Activated T-helper 9 cell treated with anti-CD3 and anti-CD28 coated beads, Interleukin-2, amount 50 U/mL, for 16 hours (primary cell): ENCODE measurements around the gene RNF25.

Source experiments
- DNase-seq: peaks from one replicate; pipeline ENCODE4 v3.0.0-alpha.2; 2020; ENCODE audit warnings: low read depth

The RNF25 gene

DNA sequence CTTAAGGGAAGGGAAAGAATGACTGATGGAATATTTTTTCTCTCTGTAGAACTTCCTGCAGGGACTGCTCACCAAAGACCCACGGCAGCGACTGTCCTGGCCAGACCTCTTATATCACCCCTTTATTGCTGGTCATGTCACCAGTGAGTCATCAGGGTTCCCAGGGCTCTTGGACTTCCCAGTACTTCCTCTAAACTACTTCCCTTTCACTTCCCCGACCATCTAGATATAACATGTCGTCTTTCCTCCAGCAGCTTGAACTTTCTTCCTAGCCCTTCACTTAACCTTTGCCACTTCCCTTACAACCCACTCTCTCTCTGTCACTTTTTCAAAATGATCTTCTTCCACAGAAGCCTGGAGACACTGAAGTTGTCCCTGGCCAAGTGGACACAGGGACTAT, 7.3 kb upstream of the RNF25 start:
- DNase-seq: no peak

DNA sequence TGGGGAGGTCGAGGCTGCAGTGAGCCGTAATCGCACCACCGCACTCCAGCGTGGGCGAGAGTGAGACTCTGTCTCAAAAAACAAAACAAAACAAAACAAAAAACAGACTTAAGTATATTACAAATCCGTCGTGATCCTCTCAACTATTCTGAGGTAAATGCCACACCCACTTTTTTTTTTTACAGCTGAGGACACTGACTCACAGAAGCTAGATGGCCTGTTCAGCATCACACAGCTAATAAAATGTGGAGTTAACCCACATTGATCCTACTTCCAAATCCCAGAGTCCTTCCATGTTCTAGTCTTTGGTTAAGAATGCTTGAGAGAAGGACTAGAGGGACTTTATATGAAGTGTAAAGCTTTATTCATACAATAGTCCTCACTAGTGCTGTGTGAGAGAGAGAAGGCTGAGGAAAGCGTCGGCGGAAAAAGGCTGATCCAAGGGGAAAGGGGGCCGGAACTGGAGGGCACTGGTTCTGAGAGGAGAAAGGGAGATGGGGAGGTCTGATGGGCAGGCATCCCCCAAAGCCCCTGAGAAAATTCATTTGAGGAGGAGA, 627 bp downstream of the RNF25 start:
- DNase-seq: no peak

DNA sequence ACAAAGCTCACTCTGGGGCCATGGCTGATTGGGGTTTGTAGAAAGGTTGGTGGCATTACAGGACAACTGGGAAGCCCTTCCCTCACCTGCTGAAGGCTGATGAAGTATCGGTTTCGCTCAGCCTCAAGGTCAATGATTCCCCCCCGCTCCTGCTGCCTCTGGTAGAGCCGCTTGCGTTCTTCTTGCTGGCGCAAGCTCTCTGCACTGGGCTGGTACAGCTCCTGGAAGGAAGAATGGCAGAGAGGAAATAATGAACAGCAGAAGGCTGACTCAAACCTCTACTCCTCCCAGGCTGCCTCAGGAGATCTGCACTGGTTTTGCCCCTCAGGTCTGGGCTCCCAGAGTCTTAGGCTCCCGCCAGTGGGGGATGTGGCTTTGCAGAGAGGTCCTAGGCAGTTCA, 7.1 kb downstream of the RNF25 start:
- DNase-seq: no peak

DNA sequence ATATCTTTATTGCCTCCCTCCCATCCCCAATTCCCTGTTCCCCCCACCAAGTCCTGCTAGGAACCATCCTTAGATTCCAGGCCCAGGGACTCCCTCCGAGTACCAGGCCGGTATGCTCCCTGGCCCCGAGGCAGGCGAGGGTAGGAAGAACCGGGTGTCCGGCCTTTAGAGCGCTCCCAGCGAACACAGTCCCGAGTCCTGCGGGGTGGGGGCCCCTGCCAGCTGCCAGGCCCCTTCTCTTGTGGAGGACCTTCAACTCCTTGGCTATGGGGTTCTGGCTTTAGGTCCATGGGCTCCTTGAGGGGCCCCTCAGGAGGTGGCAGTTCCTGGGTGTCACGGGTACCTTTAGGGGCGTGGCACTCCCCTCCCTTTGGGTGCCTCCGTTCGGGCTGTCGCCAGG, 7.9 kb downstream of the RNF25 start:
- DNase-seq: no peak

DNA sequence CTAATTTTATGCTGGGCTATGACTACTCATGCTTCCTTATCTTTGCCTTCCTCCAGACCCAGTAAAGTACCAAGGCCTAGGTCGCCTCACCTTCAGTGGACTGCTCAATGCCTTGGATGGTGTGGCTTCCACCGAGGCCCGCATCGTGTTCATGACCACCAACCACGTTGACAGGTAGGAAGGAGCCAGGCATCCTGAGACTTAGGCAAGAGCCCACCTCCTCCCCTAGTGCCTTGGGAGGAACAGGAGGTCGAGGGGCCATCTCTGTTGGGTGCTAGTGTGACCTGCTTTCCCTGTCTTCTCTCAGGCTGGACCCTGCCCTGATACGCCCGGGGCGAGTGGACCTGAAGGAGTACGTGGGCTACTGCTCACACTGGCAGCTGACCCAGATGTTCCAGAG, 9.0 kb downstream of the RNF25 start:
- no peak for DNase-seq

DNA sequence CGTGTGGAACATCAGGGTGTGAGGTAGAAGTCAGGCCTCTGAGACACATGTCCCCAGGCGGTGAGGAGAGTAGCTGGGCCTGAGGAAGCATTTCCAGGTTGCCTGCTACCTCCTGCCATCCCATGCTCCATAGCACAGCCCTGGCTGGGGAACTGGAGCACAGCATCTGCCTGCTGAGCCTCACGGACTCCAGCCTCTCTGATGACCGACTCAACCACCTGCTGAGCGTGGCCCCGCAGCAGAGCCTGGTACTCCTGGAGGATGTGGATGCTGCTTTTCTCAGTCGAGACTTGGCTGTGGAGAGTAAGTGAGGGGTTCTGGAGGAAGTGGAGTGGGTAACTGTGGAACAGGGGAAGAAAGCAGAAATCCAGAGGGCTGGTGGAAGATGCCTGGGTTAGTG, 9.4 kb downstream of the RNF25 start:
- DNase-seq: no peak

DNA sequence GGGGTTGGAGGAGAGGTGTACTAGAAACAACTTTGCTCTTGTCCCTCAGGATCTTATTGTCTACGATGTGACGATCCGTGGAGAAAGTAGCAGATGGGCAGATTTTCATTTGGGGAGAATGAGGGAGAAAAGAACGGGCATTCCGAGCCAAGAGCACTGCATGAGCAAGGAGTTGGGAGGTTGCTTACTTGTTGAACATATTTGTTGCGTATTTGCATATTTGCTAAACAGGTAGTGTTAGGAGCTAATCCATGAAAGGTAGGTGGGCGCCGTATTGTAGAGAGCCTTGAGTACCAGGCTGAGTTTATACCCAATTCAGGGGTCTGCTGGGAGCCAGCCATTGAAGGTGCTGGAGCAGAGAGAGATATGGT, 11.8 kb downstream of the RNF25 start:
- DNase-seq: no peak

DNA sequence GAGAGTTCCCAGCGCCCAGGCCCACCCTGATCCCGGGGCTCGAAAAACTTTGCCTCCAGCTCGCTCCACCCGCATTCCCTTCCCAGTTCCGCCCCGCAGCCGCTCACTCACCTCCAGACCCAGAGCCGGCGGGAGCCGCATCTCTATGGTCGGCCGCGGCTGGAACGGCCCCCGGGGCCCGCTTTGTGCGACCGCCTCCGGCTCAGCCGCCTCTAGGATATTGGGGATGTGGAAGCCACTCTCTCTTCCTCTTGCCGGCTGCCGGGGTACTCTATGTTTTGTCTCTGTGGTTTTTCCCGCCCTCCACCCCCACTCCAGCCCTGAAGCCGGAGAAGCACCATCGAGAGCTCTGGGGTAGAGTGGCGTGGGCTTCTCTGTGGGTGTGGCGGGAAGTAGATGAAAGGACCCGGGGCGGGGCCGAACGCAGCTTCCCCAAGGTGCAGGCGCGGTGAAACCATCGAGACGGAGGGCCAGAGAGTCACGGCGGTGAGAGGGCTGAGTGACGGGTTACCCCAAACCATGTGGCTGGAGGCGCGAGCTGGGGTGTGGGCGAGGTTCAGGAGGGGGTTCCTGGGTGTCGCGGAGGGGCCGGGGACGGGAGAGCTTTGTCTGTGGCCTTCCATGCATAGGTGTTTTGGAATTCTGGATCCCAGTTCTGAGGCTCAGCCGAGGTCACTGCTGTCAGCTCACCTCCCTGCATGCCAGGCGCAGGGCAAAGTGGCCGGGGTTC, 12.4 kb downstream of the RNF25 start, which contains the start of the genes BCS1L and ZNF142:
TSS of gene BCS1L (plus strand) at position 426 of the 730 bp plus-strand sequence. CDS start 1,305 bp downstream, outside the sequence.
TSS of gene ZNF142 (minus strand) at position 366 of the 730 bp plus-strand sequence. CDS start 3,194 bp downstream, outside the sequence.
- peak; percentile 91 for DNase-seq

DNA sequence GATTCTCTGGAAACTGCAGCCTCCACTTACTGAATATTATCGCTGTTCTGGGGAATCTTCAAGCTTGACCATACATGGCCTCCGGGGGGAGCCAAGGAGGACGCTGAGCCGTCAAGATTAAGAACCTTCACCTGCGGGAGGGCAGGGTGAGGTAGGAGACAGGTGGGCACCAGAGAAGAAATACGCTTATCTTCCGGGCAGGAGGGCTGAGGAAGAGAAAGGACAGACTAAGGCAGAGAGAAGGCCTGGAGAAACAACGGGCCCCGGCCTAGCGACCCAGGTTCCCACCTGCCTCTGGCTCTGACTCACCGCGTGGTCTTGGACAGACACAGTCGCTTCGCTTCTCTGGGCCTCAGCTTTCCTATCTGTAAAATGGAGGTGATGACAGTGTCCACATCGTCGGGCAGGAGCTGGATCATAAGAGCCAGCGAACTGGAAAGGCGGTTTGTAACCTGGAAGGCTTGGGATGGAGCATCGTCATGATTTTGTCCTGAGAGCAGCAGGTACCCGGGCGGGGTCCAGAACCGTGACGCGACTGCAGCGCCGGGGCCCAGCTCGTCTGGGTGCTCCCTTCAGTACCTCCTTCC, 13.0 kb downstream of the RNF25 start:
- DNase-seq: peak; percentile 18

DNA sequence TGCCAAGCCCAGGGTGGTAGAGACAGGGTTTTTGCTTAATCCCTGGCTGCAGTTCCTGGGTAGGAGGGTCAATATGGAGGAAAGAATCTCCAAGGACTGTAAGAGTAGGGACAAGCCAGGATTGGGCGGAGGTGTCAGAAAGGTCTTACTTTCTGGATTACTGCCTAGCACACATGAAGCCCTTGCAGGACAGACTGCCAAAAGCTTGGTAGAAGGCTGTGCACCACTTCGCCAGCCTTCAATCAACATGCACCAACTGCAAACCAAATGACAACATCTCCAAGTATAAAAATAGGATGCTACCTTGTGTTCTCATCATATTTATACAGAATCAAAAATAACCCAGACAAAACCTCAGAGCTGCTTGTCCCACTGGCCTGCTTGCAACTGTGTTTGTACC, 16.1 kb downstream of the RNF25 start:
- no peak for DNase-seq

DNA sequence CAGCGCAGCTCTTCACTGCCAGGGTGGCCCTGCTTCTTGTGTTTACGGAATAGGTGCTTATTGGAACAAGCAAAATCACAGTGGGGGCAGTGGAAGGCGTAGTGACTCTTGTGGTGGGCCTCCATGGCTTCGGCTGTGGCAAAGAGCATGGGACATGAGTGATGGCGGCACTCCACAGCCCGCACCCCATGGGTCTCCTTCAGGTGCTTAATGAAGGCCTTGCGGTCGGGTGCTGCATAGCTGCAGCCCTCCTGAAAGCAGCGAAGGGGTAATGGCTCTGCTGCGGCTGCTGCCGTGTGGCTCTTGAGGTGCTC, 23.1 kb downstream of the RNF25 start:
- DNase-seq: no peak

DNA sequence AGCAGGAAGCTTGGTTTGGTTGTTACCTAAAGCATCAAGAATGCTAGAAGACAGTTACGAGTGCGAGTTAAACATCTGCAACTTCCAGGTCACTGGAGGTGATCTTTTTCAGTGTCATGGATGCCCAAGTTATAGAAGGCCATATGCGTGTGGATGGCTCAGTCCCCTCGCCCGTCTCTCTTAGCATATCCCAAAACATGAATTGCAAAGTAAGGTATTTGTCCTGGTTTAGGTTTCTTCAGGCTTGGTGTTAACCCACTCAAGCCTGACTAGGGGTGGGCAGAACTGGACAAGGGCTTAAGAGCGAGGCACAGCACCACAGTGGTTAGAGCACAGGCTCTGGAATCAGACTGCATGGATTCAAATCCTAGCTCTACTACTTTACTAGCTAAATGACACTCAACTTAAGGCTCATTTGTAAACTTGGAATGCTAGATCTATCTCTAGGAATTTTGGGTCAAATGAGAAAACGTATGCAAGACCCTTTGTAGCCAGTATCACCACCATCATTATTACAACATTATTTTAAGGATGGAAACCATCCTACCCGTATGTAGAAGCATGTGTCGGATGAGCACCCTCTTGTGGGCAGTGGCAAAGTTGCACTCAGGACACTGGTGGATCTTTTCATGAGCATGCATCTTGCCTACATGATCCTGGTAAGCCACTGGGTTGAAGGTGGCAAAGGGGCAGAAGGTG, 23.6 kb downstream of the RNF25 start:
- peak; percentile 19 for DNase-seq

DNA sequence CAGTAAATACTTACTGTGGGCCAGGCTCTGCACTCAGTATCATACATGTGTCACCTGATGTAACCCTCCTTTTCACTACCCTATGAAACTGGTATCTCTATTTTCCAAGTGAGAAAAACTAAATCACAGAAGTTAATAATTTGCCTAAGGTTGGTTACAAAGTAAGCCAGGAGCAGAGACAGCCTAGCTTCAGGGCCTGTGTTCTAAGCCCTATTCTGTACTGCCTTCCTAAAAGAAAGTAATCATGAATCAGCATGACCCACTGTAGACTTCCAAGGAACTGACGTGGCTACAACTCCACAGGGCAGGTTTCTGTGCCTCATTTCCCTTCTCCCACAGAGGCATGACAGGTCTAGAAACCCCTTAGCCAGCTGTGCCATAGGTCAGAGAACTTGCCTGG, 26.7 kb downstream of the RNF25 start:
- no peak for DNase-seq

DNA sequence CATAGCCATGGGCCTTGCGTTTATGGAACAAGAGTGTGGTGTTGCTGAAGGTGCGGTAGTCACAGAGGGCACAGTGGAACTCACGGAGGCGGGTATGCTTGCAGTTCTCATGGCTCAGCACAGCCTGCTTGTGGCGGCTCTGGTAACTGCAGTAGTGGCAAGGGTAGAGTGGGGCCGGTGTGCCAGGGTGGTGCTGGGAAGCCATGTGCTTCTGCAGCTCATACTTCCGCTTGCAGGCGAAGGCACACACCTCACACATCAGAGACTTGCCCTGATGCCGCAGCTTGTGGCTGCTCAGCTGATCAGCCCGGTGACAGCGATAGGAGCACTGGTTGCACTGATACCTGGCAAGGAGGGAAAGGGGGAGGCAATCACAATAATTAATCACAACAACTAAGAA, 27.1 kb downstream of the RNF25 start:
- no peak for DNase-seq

DNA sequence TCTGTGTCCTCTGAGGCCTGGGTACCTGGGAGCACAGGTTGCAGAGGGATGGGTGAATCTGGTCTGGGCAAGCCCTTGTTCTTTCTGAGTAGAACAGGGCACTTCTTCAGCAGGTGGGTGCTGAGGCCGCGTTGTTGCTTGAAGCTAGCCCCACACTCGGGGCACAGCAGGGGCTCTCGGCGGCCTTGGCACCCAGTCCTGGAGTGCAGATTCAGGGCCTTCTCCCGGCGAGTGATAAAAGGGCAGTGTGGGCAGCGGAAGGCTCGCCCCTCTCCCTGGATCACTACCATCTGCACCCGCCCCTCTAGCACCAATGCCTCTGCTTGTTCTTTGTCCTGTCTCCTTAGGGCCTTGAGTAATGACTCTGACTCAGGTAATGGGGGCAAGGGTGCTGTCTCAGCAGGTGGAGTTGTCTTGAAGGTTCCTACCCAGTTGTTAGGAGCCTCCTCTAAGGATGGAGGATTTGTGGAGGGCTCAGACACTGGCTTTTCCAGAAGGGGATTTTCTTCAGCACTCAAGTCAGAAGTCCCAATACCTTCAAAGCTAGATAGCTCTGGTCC, 28.0 kb downstream of the RNF25 start:
- no peak for DNase-seq

DNA sequence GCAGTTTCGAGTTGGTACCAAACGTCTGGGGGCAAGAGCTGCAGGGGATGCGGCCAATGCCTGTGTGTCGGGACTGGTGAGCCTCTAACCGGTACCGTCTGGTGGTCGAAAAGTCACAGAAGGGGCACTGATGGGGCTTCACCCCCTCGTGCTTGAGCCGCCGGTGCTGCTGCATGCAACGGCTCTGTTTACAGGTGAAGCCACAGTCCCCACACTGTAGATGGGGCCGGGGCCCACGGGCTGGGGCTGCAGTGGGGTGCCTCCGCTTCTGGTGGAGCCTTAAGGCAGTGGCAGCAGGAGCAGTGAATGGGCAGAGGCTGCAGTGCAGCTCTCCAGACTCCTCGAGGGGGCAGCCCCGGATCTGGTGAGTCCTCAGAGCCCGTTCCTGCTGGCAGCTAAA, 29.0 kb downstream of the RNF25 start:
- DNase-seq: no peak

DNA sequence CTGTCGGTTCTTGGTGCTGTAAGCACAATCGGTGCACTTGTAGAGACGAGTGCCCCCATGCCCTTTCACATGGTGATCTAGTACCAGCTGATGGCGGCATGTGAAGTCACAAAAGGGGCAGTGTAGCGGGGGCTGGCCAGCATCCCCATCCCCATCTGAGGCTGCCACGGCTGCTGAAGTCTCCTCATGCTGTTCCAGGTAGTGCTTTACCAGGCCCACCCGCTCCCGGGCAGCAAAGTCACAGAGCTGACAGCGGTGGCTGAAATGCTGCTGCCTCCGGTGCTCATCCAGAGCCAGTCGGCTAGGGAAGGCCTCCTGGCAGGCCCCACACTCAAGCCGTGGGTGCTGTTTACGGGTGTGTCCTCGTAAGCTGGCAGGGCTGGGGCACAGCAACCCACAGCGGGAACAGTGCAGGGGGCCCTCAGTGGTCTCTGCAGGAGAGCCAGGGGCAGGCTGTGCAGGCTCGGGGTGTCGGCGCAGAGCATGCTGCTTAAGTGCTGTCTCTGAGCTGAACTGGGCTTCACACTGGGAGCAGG, 29.6 kb downstream of the RNF25 start:
- DNase-seq: no peak

DNA sequence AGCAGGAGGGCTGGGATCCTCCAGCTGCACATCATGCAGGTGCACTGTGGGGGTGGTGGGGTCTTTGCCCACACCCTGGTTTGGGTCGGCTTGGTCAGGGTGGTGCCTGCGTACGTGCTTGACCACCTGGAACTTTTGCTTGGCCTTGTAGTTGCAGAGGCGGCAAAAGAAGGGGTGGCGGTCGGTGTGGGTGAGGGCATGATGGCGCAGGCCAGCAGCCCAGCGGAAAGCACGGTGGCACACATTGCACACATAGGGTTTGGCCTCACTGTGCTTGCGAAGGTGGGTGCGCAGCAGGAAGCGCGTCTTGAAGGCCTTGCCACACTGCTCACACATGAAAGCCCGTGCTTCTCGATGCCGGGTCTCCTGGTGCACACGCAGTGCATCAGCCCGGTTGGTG, 33.4 kb downstream of the RNF25 start:
- DNase-seq: no peak

DNA sequence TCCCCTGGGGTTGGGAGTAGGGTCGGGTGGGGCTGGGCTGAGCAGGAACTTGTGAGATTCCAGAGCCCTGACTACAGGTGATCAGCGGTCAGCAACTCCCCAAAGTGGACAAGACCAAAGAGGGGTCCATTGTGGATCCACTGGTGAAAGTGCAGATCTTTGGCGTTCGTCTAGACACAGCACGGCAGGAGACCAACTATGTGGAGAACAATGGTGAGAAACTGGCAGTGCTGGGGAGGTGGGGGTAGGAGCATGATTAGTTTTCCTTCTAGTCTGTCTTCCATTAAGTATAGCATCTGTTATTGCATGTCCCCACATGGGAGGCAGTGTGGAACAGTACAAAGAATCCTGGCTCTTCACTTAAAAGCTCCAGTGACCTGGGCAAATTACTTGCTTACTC, 36.1 kb downstream of the RNF25 start:
- DNase-seq: no peak

DNA sequence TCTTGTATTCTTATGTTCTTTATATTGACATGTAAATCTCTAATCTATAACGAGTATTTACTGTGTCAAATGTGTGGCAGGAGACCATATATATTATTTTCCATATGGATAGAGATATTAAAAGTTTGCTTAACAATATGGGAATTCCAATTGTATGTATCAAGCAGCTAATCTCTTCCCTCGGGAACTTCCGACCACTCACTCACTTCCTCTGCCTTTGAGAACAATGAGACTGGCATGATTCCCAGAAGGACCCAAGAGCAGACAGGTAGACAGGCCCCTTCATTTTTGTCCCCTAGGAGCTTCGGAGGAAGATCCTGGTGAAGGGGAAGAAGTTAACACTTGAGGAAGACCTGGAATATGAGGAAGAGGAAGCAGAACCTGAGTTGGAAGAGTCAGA, 40.0 kb downstream of the RNF25 start:
- DNase-seq: no peak

DNA sequence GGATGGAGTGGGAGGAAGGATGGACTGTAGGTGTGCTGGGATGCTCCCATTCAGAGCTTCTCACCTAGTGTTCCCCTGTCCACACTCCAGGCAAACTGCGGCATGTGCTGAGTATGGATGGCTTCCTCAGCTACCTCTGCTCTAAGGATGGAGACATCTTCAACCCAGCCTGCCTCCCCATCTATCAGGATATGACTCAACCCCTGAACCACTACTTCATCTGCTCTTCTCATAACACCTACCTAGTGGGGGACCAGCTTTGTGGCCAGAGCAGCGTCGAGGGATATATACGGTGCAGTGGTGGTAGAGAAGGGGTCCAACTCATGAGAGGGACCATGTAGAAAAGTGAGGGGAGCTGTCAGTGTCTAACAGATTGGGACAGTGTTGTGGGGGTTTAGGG, 43.9 kb downstream of the RNF25 start:
- DNase-seq: no peak

DNA sequence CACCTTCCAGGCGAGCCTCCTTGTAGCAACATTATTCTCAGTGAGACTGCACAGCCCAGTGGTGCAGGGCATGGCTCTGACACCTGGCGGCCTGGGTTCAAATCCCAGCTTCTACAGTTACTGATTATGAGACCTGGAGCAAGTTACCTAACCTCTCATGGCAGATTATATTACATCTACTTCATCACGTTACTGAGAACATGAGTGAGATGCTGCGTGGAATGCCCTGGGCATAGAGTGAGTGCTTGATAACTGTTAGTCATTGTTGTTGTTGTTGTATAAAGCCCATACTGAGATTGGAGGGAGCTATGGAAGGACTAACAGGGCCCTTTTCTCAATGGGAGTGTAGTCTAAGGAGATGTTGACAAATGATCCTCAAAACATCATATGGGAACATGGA, 45.4 kb downstream of the RNF25 start:
- no peak for DNase-seq

DNA sequence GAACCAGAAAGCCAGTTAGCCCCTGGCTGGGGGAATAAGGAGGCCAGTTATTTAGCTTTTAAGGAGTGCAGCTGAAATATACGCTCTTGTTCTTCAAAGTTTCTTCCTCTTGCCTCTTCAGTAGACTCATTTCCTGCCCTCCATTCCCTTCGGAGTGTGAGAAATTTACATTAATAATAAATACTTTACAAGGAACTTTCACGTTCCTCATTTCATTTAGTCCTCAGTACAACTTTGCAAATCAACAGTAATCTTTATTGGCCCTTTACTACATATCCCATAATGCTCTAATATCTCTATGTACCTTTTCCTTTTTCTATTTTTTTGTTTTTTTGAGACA, 48.5 kb downstream of the RNF25 start:
- DNase-seq: no peak
